GM10847 (cell line): ENCODE measurements around the gene G6PC3.

Source experiments
- POLR2A ChIP-seq: IDR thresholded peaks from 2 replicates; pipeline ENCODE4 v1.6.1; 2011; ENCODE audit not compliant: insufficient read length; ENCODE audit errors: extremely low read depth

G6PC3 gene

DNA sequence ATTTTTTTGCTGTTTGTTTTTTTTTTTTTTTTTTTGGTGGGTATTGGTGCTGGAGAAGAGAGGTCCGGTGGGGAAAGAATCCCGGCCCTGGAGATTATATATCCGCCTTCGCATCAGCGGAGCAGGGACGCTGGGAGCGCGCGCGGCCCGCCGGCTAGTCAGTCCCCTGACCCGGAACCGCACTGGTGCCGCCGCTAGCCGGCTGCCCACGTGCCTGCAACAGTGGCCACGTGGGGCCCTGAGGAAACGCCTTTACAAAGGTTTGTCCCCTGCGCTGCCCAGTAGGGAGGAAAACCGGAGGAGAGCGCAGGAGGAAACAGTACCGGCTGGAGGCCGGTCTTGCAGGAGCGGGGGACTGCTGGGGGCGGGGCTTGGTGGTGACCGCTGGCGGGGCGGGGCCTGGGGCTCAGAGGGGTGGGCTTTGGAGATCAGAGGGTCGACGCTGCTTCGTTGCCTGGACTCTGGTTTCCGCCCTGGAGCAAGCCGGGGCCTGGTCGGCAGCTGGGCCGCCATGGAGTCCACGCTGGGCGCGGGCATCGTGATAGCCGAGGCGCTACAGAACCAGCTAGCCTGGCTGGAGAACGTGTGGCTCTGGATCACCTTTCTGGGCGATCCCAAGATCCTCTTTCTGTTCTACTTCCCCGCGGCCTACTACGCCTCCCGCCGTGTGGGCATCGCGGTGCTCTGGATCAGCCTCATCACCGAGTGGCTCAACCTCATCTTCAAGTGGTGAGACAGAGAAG is at the start of gene G6PC3:
Gene G6PC3 (plus strand): TSS at position 281 of the 743 bp plus-strand sequence. CDS start 231 bp downstream, at position 512.
- peak; percentile 72 for TF ChIP-seq POLR2A

DNA sequence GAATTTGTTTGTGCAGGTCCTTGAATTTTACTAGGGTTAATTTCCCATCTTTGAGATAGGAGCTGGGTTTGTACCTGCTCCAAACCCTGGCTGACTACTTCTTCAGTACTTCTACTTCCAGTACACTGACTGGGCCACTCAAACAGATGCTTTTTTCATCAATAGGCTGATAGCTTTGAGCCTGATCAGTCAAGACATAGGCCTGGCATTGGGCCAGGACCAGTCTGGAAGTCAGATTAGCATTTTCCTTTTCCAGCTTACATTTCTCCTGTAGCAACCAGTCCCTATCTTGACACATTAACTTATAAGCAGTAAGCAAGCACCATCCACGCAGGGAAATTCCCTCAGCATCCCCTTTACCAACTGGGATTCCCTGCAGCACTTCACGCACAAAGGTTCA is 48.3 kb upstream of the G6PC3 start:
- no peak for TF ChIP-seq POLR2A

- no peak for TF ChIP-seq POLR2A
Measured at GRCh38 chr17:44023545-44024270, 46.8 kb upstream of the G6PC3 start.

GRCh38 chr17:44024271-44024663 is 46.3 kb upstream of the G6PC3 start:
- TF ChIP-seq POLR2A: no peak

DNA sequence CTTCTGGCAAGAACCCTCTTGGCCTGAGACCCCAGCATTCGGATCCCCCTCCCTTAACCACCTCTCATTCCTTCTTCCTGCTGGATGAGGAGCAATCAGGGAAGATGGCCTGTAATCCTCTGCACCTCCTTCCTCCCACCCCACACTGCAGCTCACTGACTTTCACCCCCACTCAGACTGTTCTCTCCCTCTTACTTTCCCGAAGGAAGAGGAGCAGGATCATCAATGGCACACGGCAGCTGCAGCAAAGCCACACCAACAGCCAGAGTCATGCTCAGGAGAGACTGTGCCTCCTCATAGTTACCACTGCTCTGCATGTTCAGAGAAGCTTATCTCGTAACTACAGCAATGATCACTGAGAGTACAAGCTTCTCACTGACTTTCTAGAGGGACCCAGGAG is 45.7 kb upstream of the G6PC3 start:
- no peak for TF ChIP-seq POLR2A

GRCh38 chr17:44029736-44030135 is 40.8 kb upstream of the G6PC3 start:
- no peak for TF ChIP-seq POLR2A

GRCh38 chr17:44030482-44030881 is 40.1 kb upstream of the G6PC3 start:
- no peak for TF ChIP-seq POLR2A

DNA sequence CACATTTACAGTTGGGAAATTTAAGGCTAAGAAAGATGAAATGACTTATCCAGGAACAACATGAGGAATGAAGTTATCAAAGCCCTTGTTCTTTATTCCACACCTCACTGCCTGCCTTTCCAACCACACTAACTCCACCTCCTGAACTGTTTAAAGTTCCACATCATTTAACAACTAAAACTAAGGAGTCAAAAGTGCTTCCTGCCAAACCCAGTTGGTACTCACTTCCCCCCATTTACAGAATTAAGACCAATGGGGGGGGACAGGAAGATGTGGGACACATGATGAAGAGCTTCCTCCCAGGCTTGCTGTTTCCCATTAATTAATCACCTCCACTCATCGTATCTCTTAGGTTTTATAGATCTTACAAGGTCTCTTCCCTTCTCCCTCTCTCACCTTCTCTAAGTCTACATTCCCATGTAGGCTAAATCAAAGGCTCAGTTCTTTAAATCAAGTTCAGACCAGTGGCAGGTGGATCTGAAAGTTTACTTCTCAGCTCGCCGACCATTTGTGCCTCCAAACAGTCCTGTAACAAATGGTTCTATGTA is 36.6 kb upstream of the G6PC3 start:
- no peak for TF ChIP-seq POLR2A

- TF ChIP-seq POLR2A: no peak
Measured at GRCh38 chr17:44037471-44037870, 33.1 kb upstream of the G6PC3 start.

DNA sequence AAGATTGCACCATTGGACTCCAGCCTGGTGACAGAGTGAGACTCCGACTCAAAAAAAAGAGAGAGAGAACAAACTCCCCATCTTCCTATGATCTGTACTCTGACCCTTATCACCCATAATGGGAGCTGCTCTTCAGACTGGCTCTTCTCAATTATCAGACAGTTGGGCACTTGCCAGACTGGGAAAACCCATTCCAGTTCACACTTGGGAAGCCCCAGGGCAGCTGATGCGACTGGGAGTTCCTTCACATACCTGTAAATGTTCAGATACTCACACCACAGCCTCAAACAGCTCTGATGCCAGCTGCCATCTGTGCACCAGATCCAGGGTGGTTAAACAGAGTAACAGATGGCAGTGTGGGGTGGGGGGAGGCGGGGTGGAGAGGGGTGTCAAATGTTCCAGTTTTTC is 31.9 kb upstream of the G6PC3 start:
- no peak for TF ChIP-seq POLR2A

GRCh38 chr17:44039829-44040635 is 30.5 kb upstream of the G6PC3 start:
- TF ChIP-seq POLR2A: no peak

DNA sequence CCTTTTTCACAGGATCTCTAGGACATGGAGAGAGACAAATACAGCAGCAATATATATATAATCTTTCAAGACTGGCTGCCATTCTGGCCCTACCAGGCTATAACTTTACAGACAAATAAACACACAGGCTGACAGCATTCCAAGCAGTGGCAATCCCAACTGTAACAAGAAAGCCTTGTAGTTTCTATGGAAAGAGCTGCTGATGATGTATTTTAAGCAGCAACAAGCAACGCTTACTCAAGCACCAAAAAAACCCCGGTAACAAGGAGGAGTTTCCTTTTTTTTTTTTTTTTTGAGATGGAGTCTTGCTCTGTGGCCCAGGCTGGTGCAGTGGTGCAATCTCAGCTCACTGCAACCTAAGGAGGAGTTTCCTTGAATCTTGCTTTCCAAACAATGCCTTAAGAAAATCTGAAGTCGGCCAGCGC is 27.3 kb upstream of the G6PC3 start:
- TF ChIP-seq POLR2A: no peak

DNA sequence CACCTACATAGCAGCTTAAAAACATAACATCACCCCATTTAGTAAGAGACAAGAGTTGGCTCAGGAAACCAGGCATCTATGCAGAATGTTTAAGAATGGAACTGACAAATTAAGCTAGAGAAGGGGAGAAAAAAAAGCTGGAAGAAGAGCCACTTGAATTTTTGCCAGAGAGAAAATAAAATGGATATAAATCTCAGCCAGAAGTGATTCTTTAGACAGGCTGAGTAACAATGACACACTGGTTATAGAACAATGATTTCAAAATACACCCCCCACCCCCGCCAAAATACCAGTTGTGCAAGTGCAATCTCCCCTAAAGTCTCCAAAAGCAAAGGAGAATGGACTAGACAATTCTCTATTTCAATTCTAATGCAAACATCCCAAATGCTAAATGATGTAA is 26.5 kb upstream of the G6PC3 start:
- TF ChIP-seq POLR2A: no peak

DNA sequence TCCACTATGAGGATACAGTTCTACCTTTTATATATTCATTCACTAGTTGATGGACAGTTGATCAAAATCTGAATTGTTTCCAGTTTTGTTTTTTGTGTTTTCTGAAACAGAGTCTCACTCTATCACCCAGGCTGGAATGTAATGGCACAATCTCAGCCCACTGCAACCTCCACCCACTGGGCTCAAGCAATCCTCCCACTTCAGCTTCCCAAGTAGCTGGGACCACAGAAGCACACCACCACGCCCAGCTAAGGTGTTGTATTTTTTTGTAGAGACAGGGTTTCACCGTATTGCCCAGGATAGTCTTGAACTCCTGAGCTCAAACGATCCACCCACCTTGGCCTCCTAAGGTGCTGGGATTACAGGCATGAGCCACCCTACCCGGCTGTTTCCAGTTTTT is 25.0 kb upstream of the G6PC3 start:
- TF ChIP-seq POLR2A: no peak

DNA sequence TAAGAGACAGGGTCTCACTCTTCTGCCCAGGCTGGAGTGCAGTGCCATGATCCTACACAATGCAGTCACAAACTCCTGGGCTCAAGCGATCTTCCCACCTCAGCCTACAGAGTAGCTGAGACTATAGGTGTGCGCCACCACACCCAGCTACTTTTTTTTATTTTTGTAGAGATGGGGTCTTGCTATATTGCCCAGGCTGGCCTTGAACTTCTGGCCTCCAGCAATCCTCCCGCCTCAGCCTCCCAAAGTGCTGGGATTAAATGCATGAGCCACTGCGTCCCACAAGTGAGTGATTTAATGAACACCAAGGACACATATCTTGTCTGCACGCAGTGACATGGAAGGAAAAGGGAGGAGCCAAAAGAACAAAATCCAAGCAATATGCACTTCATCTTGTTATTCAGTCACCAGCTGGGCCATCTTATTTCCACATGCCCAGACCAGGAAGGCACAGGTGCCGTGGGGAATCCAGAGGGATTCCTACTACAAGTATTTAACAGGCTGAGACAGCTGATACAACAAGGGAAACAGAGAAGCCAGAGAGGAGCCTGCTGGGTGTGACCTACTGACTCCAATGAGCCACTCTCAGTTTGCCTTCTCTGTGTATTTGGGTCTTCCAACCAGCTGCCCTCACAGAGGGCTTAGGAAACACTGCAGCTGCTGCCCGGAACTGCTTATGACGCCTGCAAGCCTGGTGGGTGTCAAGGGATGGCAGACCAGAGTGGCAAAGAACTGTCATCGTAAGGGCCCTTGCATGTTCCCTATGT is 21.1 kb upstream of the G6PC3 start:
- no peak for TF ChIP-seq POLR2A
